AG09319 (cell line): ENCODE measurements around the gene PAM.
"Not testable (repeated sequence)": the region's sequence is repeated elsewhere in the genome, so short reads cannot be mapped to it uniquely, and the experiment has no call there.

ENCODE experiments used
- DNase-seq: peaks from one replicate; pipeline ENCODE4 v3.0.0-alpha.2; 2010; ENCODE audit warnings: low read depth; ENCODE audit errors: extremely low read depth
- TF ChIP-seq, protein P1 (sequence below): IDR thresholded peaks from 2 replicates; pipeline ENCODE4 v1.5.1; 2011; ENCODE audit warnings: low read depth, mild to moderate bottlenecking, inconsistent platforms, low read length, moderate library complexity

Gene PAM

DNA sequence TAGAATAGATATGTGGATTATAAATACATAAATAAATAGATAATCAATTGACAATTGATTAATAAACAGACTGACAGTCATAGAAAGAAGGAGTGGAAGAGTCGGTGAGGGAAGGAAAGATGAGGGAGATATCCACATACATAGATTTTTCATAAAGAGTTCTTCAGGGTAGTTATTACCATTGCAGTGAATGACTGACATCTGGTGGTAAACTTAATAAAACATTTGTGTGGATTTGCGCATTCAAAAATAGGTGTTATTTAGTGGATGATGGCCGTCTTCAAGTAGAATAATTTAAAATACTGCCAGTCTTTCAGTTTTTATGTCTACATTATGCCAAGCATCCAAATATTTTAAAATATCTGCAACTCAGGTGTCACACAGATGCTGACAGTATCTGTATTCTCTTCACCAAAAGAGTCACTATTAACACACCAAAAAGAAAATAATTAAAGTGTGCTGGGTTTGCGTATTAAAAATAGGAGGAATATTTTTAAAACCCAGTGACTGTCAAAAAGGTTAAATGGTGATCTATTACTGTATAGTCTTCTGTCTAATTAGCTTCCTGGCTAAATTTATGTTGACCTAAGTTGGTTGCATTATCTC lies 286.1 kb downstream of the PAM start:
- peak; percentile 18 for DNase-seq
- TF ChIP-seq, protein P1, sequence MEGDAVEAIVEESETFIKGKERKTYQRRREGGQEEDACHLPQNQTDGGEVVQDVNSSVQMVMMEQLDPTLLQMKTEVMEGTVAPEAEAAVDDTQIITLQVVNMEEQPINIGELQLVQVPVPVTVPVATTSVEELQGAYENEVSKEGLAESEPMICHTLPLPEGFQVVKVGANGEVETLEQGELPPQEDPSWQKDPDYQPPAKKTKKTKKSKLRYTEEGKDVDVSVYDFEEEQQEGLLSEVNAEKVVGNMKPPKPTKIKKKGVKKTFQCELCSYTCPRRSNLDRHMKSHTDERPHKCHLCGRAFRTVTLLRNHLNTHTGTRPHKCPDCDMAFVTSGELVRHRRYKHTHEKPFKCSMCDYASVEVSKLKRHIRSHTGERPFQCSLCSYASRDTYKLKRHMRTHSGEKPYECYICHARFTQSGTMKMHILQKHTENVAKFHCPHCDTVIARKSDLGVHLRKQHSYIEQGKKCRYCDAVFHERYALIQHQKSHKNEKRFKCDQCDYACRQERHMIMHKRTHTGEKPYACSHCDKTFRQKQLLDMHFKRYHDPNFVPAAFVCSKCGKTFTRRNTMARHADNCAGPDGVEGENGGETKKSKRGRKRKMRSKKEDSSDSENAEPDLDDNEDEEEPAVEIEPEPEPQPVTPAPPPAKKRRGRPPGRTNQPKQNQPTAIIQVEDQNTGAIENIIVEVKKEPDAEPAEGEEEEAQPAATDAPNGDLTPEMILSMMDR = peak; percentile 48

DNA sequence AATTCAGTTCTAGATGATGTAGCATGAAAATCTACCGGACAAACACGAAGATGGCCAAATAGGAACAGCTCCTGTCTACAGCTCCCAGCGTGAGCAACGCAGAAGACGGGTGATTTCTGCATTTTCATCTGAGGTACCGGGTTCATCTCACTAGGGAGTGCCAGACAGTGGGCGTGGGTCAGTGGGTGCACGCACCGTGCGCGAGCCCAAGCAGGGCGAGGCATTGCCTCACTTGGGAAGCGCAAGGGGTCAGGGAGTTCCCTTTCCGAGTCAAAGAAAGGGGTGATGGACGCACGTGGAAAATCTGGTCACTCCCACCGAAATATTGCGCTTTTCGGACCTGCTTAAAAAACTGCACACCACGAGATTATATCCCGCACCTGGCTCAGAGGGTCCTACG lies 291.6 kb downstream of the PAM start:
- not testable (repeated sequence) for DNase-seq

DNA sequence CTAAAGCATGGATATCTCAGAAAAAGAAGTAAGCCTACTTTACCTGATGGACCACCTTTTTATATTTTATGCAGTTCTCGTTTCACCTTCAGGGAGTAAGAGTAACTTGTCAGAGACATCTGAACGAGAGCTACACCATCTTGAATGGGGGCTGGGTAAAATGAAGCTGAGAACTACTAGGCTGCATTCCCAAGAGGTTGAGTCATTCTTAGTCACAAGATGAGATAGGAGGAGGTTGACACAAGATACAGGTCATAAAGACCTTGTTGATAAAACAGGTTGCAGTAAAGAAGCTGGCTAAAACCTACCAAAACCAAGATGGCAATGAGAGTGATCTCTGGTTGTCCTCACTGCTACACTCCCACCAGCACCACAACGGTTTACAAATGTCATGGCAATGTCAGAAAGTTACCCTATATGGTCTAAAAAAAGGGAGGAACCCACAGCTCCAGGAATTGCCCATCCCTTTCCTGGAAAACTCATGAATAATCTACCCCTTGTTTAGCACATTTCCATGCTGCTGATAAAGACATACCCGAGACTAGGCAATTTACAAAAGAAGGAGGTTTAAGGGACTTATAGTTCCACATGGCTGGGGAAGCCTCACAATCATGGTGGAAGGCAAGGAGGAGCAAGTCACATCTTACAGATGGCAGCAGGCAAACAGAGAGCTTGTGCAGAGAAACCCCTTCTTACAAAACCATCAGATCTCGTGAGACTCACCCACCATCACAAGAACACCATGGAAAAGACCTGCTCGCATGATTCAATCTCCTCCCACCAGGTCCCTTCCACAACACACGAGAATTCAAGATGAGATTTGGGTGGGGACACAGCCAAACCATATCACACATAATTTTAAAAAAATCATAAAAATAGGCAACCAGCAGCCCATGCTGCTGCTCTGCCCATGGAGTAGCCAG lies 302.4 kb downstream of the PAM start:
- no peak for DNase-seq
- TF ChIP-seq, protein P1 = no peak

DNA sequence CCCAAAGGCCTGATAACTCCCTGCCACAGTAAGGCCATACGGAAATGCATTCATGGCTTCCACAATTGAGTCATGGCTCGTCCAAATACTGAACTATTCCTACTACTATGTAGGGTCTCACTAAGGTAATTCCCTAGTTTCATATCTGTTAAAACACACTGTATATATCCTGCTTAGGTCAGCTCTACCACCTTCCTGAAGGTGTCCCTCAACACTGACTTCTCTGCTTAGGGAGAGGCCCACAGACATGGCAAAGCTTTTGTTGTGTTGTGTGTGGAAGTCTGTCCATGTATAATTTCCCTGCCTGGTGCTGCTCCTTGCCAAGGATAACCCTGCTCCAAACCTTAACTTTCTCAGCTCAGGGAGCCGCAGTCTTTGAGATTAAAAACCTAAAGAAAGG lies 304.4 kb downstream of the PAM start:
- DNase-seq = no peak
- TF ChIP-seq, protein P1 = no peak

DNA sequence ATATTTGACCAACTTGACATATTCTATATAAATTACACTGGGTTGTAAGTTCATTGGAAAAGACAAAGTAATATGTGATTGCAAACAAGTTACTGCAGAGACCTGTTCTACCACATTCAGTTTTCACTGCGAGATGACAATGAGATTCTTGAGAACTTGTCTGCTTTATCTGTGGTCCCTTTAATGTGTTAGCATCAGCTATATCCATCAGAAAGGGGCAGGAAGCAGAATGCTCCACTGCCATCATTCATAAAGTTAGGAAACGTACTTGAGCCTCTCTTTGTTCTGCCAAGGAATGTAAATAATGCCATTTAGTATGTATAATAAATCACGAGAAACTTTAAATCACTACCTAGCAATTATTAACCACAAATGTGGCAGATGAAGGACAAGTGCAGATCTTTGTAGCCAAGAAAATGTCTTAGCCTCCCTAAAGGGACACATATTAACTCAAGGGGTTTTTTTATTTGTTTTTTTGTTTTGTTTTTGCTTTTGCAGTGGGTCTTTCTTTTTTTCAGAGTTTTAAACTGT lies 305.4 kb downstream of the PAM start:
- DNase-seq = no peak
- TF ChIP-seq, protein P1 = no peak

DNA sequence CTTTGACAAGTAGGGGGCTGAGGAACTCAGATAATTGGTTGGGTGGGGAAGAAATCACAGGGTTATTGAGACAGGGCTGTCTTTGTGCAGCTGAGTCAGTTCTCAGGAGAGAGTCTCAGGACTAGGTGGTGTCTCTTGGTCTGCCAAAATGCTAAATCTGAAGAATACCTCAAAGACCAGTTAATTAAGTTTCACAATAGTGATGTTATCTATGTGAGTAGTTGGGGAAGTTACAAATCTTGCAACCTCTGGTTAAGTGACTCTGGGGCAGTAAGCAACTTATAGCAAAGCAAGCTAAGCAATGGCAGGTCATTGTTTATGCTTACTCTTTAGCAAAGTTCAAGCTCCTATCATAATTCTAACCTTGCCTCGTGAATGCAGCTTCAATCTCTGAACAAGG lies 311.2 kb downstream of the PAM start:
- TF ChIP-seq, protein P1 = no peak
- DNase-seq = no peak

DNA sequence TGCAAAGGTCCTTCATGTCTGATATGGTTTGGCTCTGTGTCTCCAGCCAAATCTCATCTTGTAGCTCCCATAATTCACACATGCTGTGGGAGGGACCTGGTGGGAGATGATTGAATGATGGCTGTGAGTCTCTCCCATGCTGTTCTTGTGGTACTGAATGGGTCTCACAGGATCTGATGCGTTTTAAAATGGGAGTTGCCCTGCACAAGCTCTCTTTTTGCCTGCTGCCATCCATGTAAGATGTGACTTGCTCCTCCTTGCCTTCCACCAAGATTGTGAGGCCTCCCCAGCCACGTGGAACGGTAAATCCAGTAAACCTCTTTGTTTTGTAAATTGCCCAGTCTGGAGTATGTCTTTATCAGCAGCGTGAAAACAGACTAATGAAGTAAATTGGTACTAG lies 318.4 kb downstream of the PAM start:
- DNase-seq = not testable (repeated sequence)

DNA sequence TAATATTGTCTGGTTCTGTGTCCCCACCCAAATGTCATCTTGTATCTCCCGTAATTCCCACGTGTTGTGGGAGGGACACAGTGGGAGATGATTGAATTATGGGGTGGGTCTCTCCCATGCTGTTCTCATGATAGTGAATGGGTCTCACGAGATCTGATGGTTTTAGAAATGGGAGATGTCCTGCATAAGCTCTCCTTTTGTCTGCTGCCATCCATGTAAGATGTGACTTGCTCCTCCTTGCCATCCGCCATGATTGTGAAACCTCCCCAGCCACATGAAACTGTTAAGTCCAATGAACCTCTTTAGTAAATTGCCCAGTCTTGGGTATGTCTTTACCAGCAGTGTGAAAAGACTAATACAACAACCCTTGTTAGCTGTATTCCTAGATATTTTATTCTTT lies 320.3 kb downstream of the PAM start:
- DNase-seq = no peak

More for the DNA sequence above, 320.3 kb downstream of the PAM start:
- TF ChIP-seq, protein P1 = no peak
